Esophagus muscularis mucosa (tissue), 4 donors: Measurements from ENCODE around the gene EIF5AL1. TPM values are rescaled to one million over a fixed set of nuclear protein-coding genes. Genes with fewer than 3 reads are reported as not detected.
"Not testable (repeated sequence)": the region's sequence is repeated elsewhere in the genome, so short reads cannot be mapped to it uniquely, and the experiment has no call there.

Experiments used
- DNase-seq: peaks from one replicate; pipeline ENCODE4 v3.0.0-alpha.2; 2017; ENCODE audit errors: extremely low spot score
- H3K27ac ChIP-seq, 4 donors: fragments of 200-600 bp; sonication (generic); replicated peaks in 1 of 4; 1 replicate in 3 of 4; 2 replicates in 1 of 4; pipeline ENCODE4 v1.5.1; 2016 to 2019; ENCODE audit warnings: mild to moderate bottlenecking in 1 of 4
- H3K27me3 ChIP-seq, 4 donors: fragments of 200-600 bp; sonication (generic); one replicate each; pipeline versions ENCODE4 v1.5.1 to v1.6.0; 2016 to 2019
- H3K36me3 ChIP-seq, 4 donors: fragments of 200-600 bp; sonication (generic); one replicate each; pipeline ENCODE4 v1.5.1; 2016 to 2019
- H3K4me1 ChIP-seq, 4 donors: fragments of 200-600 bp; sonication (generic); one replicate each; pipeline ENCODE4 v1.5.1; 2016 to 2019
- H3K4me3 ChIP-seq, 4 donors: fragments of 200-600 bp; sonication (generic); 1 replicate in 2 of 4; 2 replicates in 2 of 4; pipeline ENCODE4 v1.5.1; 2016 to 2019; ENCODE audit warnings: mild to moderate bottlenecking in 4 of 4, moderate library complexity in 1 of 4
- H3K9me3 ChIP-seq, 4 donors: fragments of 200-600 bp; sonication (generic); 1 replicate in 3 of 4; 2 replicates in 1 of 4; pipeline ENCODE4 v1.5.1; 2016 to 2019
- CTCF ChIP-seq, 3 experiments: fragments of 200-600 bp in 2 of 3; fragments of 450-650 bp in 1 of 3; sonication (generic) in 2 of 3; IDR thresholded peaks; one replicate each; pipeline ENCODE4 v1.5.1; 2017 to 2019; ENCODE audit warnings: antibody characterized with exemption in 3 of 3, mild to moderate bottlenecking in 2 of 3, moderate library complexity in 1 of 3
- EP300 ChIP-seq: sonication (generic); formaldehyde crosslinking; IDR thresholded peaks from one replicate; pipeline ENCODE4 v1.6.1; 2017; ENCODE audit warnings: antibody characterized with exemption
- POLR2A ChIP-seq: fragments of 450-650 bp; IDR thresholded peaks from one replicate; pipeline ENCODE4 v1.6.1; 2017; ENCODE audit warnings: antibody characterized with exemption, moderate library complexity, mild to moderate bottlenecking, low read depth
- POLR2AphosphoS5 ChIP-seq, 2 donors: sonication (generic); formaldehyde crosslinking; IDR thresholded peaks; one replicate each; pipeline ENCODE4 v1.6.1; 2017; ENCODE audit warnings: antibody characterized with exemption in 2 of 2
- WGBS: methylation state at CpG from one replicate; pipeline ENCODE4 v1.1.5; 2018; 5-methylcytosine and 5-hydroxymethylcytosine counted together
- intact Hi-C: fragments of 100-400 bp; cut with DNase I; formaldehyde crosslinking; loops from one replicate; pipeline ENCODE4 v1.15.1; 2023
- total RNA-seq, 4 donors: library from RNA; depleted of rRNA; stranded (reverse); fragments of >200 nt; gene quantifications; one replicate each; pipeline versions ENCODE4 v1.1.0 to v1.2.1, GENCODE V29; 2016

The EIF5AL1 gene
- total RNA-seq, 4 donors from 2014 or later, result 0.11 to 0.42 (median 0.17) TPM; not detected in 1

GRCh38 chr10:79498291-79498829, 14.0 kb upstream of the EIF5AL1 start:
- 85% methylated on average over 6 of the region's 6 CpGs for WGBS
- Histone ChIP-seq H3K4me3 (no peak overlapping the region), H3K4me1 (peaks cover 0 to 9% (median 0%) of the 10 kb centered on the region in 4 donors), H3K27me3 (peaks cover 0 to 7% (median 0%) of the 10 kb centered on the region in 4 donors), H3K9me3 (no peaks in the 10 kb centered on the region), H3K27ac (no peak overlapping the region), H3K36me3 (no peaks in the 10 kb centered on the region)
- TF ChIP-seq POLR2AphosphoS5 (IDR thresholded peaks at IDR 0.05) (no peak), POLR2A (no peak), CTCF (IDR thresholded peaks at IDR 0.05) (no peak), EP300 (no peak)
- no peak for DNase-seq
- intact Hi-C loops, result no loop called here

GRCh38 chr10:79502561-79503309, 9.6 kb upstream of the EIF5AL1 start:
- intact Hi-C loops, result no loop called here
- no peak overlapping the region for H3K4me3 ChIP-seq
- no peak for DNase-seq
- H3K4me1 ChIP-seq, result peaks cover 0 to 9% (median 0%) of the 10 kb centered on the region in 4 donors
- H3K9me3 ChIP-seq, result no peaks in the 10 kb centered on the region
- TF ChIP-seq POLR2AphosphoS5 (IDR thresholded peaks at IDR 0.05) (no peak), POLR2A (no peak), EP300 (no peak), CTCF (IDR thresholded peaks at IDR 0.05) (peak in 2 of 3 experiments; percentile 33 to 49)
- no peaks in the 10 kb centered on the region for H3K36me3 ChIP-seq
- WGBS, result 50% methylated on average over 6 of the region's 7 CpGs
- peaks cover 0 to 18% (median 0%) of the 10 kb centered on the region in 4 donors for H3K27me3 ChIP-seq
- no peak overlapping the region for H3K27ac ChIP-seq

- H3K4me3 ChIP-seq, DNase-seq, H3K36me3 ChIP-seq, intact Hi-C loops, H3K4me1 ChIP-seq, H3K27ac ChIP-seq, H3K9me3 ChIP-seq: not testable (repeated sequence)
- 92% methylated on average over 3 of the region's 4 CpGs for WGBS
- H3K27me3 ChIP-seq, result peaks cover 0 to 15% (median 0%) of the 10 kb centered on the region in 4 donors
Measured at GRCh38 chr10:79503787-79504186, 8.5 kb upstream of the EIF5AL1 start.

GRCh38 chr10:79504483-79504882, 7.8 kb upstream of the EIF5AL1 start:
- H3K4me3 ChIP-seq, H3K27ac ChIP-seq, intact Hi-C loops, H3K9me3 ChIP-seq, H3K4me1 ChIP-seq, H3K36me3 ChIP-seq, DNase-seq: not testable (repeated sequence)
- WGBS, result no CpG with 5 or more reads among the region's 2 CpGs
- H3K27me3 ChIP-seq, result peaks cover 0 to 15% (median 0%) of the 10 kb centered on the region in 4 donors

- H3K9me3 ChIP-seq, DNase-seq, intact Hi-C loops, H3K4me3 ChIP-seq, H3K4me1 ChIP-seq, H3K36me3 ChIP-seq, H3K27ac ChIP-seq: not testable (repeated sequence)
- peaks cover 0 to 15% (median 0%) of the 10 kb centered on the region in 4 donors for H3K27me3 ChIP-seq
Measured at GRCh38 chr10:79505328-79505727, 7.0 kb upstream of the EIF5AL1 start.

- peaks cover 0 to 9% (median 0%) of the 10 kb centered on the region in 4 donors for H3K4me1 ChIP-seq
- H3K9me3 ChIP-seq, result no peaks in the 10 kb centered on the region
- intact Hi-C loops, result no loop called here
- no peak overlapping the region for H3K4me3 ChIP-seq
- no peak for DNase-seq
- TF ChIP-seq POLR2AphosphoS5 (IDR thresholded peaks at IDR 0.05), result no peak
- no peak for TF ChIP-seq CTCF (IDR thresholded peaks at IDR 0.05)
- TF ChIP-seq POLR2A, result no peak
- TF ChIP-seq EP300, result no peak
- no peak overlapping the region for H3K27ac ChIP-seq
- peaks cover 0 to 15% (median 0%) of the 10 kb centered on the region in 4 donors for H3K27me3 ChIP-seq
- H3K36me3 ChIP-seq, result no peaks in the 10 kb centered on the region
Measured at GRCh38 chr10:79505829-79506228, 6.5 kb upstream of the EIF5AL1 start.
